Smooth muscle cell of the brain vasculature (primary cell): ENCODE results near the gene GID8.
"Not testable (repeated sequence)": the region's sequence is repeated elsewhere in the genome, so short reads cannot be mapped to it uniquely, and the experiment has no call there.

Experiments
- DNase-seq: peaks from one replicate; pipeline ENCODE4 v3.0.0-alpha.2; 2012; ENCODE audit warnings: low read depth, low spot score

GID8 gene

GRCh38 chr20:62958388-62959100 lies 20.6 kb downstream of the GID8 start:
- DNase-seq, result no peak

GRCh38 chr20:62959101-62959971 lies 21.4 kb downstream of the GID8 start:
- DNase-seq, result no peak

GRCh38 chr20:62959998-62960436 lies 22.1 kb downstream of the GID8 start:
- DNase-seq, result no peak

- DNase-seq, result not testable (repeated sequence)
These were observed 22.7 kb downstream of the GID8 start for GRCh38 chr20:62960446-62961309.

GRCh38 chr20:62961310-62961783 lies 23.4 kb downstream of the GID8 start:
- DNase-seq, result no peak

- no peak for DNase-seq
These were observed 23.9 kb downstream of the GID8 start for GRCh38 chr20:62961799-62962198.

- no peak for DNase-seq
These were observed 24.4 kb downstream of the GID8 start for GRCh38 chr20:62962221-62962879.

GRCh38 chr20:62962891-62963613 lies 25.1 kb downstream of the GID8 start:
- DNase-seq, result no peak

GRCh38 chr20:62963614-62964397 lies 25.9 kb downstream of the GID8 start:
- no peak for DNase-seq

GRCh38 chr20:62964700-62965099 lies 26.8 kb downstream of the GID8 start:
- DNase-seq, result no peak

GRCh38 chr20:62965363-62965771 lies 27.4 kb downstream of the GID8 start:
- DNase-seq, result no peak

- DNase-seq, result no peak
These were observed 28.5 kb downstream of the GID8 start for GRCh38 chr20:62966212-62967148.

- DNase-seq, result no peak
These were observed 29.2 kb downstream of the GID8 start for GRCh38 chr20:62967149-62967501.

- no peak for DNase-seq
These were observed 29.8 kb downstream of the GID8 start for GRCh38 chr20:62967628-62968351.

GRCh38 chr20:62968378-62969178 lies 30.6 kb downstream of the GID8 start:
- no peak for DNase-seq

- DNase-seq, result no peak
These were observed 31.3 kb downstream of the GID8 start for GRCh38 chr20:62969179-62969760.

- DNase-seq, result no peak
These were observed 32.0 kb downstream of the GID8 start for GRCh38 chr20:62969939-62970306.
